IMR-90 (cell line): ENCODE results near the gene BCAP31. TPM values are rescaled to one million over a fixed set of nuclear protein-coding genes. Genes with fewer than 3 reads are reported as not detected.

Source experiments
- ATAC-seq: fragments of 200-7000 bp; cut with Tn5 transposase; 2 replicates; pipeline ENCODE4 v1.9.1; 2020; ENCODE audit warnings: low read depth, mild to moderate bottlenecking, moderate library complexity
- BruUV-seq: library from RNA; stranded (reverse); fragments of 400-500 nt; replicated peaks from 2 replicates; lab custom pipeline; 2021; lab: Mats Ljungman, UMichigan
- CTCF ChIA-PET: fragments of 300-600 bp; formaldehyde crosslinking; extraction: SDS; loops from one replicate; lab custom pipeline; 2021; ENCODE audit warnings: antibody characterized with exemption; lab: Yijun Ruan, JAX
- POLR2A ChIA-PET: fragments of 300-600 bp; sonication (Branson Sonifier 250); formaldehyde crosslinking; loops from one replicate; lab custom pipeline; 2022; ENCODE audit warnings: antibody characterized with exemption; ENCODE audit not compliant: unreplicated experiment; lab: Charles Lee
- DNase-seq: peaks from one replicate; pipeline ENCODE4 v3.0.0; 2013
- H2AFZ ChIP-seq: replicated peaks from 2 replicates; pipeline ENCODE3; 2013; ENCODE audit warnings: low read length, mild to moderate bottlenecking; ENCODE audit not compliant: poor library complexity
- H2AK5ac ChIP-seq: 2 replicates; pipeline ENCODE4 v1.6.1; 2013; ENCODE audit warnings: low read depth, low read length, inconsistent platforms
- H2AK9ac ChIP-seq: replicated peaks from 2 replicates; pipeline ENCODE3; 2013; ENCODE audit warnings: mild to moderate bottlenecking, low read depth, low read length, moderate library complexity; ENCODE audit not compliant: poor library complexity
- H2BK120ac ChIP-seq: 2 replicates; pipeline ENCODE4 v1.6.1; 2013; ENCODE audit warnings: low read depth, low read length, inconsistent platforms
- H2BK15ac ChIP-seq: 3 replicates; pipeline ENCODE4 v1.6.1; 2013; ENCODE audit warnings: low read depth, low read length, inconsistent platforms
- H2BK20ac ChIP-seq: 2 replicates; pipeline ENCODE4 v1.6.1; 2013; ENCODE audit warnings: low read depth, mild to moderate bottlenecking, inconsistent platforms, low read length, moderate library complexity
- H2BK5ac ChIP-seq: 2 replicates; pipeline ENCODE4 v1.6.1; 2013; ENCODE audit warnings: mild to moderate bottlenecking, low read depth, low read length, inconsistent platforms; ENCODE audit not compliant: poor library complexity, severe bottlenecking
- H3K14ac ChIP-seq: replicated peaks from 2 replicates; pipeline ENCODE4 v1.6.1; 2013; ENCODE audit warnings: low read depth, low read length, inconsistent platforms
- H3K18ac ChIP-seq: 2 replicates; pipeline ENCODE4 v1.6.1; 2013; ENCODE audit warnings: low read depth, low read length, control low read depth
- H3K23ac ChIP-seq: 2 replicates; pipeline ENCODE4 v1.6.1; 2013; ENCODE audit warnings: low read depth, low read length, inconsistent platforms
- H3K27ac ChIP-seq: 2 replicates; pipeline ENCODE4 v1.5.1; 2013; ENCODE audit warnings: mild to moderate bottlenecking, control low read depth, low read length; ENCODE audit not compliant: insufficient read depth
- H3K27me3 ChIP-seq: 2 replicates; pipeline ENCODE4 v1.6.1; 2013; ENCODE audit warnings: low read length; ENCODE audit not compliant: control insufficient read depth, insufficient read depth
- H3K36me3 ChIP-seq: 2 replicates; pipeline ENCODE4 v1.6.1; 2013; ENCODE audit warnings: low read length, mixed read lengths; ENCODE audit not compliant: control insufficient read depth, insufficient read depth
- H3K4ac ChIP-seq: 2 replicates; pipeline ENCODE4 v1.6.1; 2013; ENCODE audit warnings: low read depth, low read length, inconsistent platforms
- H3K4me1 ChIP-seq: 2 replicates; pipeline ENCODE4 v1.6.1; 2013; ENCODE audit warnings: low read length, mixed read lengths; ENCODE audit not compliant: control insufficient read depth, insufficient read depth
- H3K4me2 ChIP-seq: 2 replicates; pipeline ENCODE4 v1.6.1; 2013; ENCODE audit warnings: low read depth, mild to moderate bottlenecking, control low read depth, low read length, moderate library complexity
- H3K4me3 ChIP-seq: 2 replicates; pipeline ENCODE4 v1.5.1; 2013; ENCODE audit warnings: low read depth, mild to moderate bottlenecking, control low read depth, low read length, moderate library complexity; ENCODE audit not compliant: insufficient read depth
- H3K56ac ChIP-seq: 2 replicates; pipeline ENCODE4 v1.6.1; 2013; ENCODE audit warnings: low read length, inconsistent platforms; ENCODE audit not compliant: insufficient read depth; ENCODE audit errors: extremely low read depth
- H3K79me1 ChIP-seq, 2 experiments: 2 replicates each; pipeline ENCODE4 v1.6.1; 2013; ENCODE audit warnings: low read length in 2 of 2, inconsistent platforms in 1 of 2, low read depth in 1 of 2
- H3K9ac ChIP-seq: 2 replicates; pipeline ENCODE4 v1.6.1; 2013; ENCODE audit warnings: low read depth, low read length, control low read depth
- H3K9me1 ChIP-seq: 2 replicates; pipeline ENCODE4 v1.6.1; 2013; ENCODE audit warnings: low read length, inconsistent platforms; ENCODE audit not compliant: insufficient read depth
- H3K9me3 ChIP-seq: 2 replicates; pipeline ENCODE4 v1.6.1; 2013; ENCODE audit warnings: low read length; ENCODE audit not compliant: control insufficient read depth, insufficient read depth
- H4K20me1 ChIP-seq: 2 replicates; pipeline ENCODE4 v1.6.1; 2013; ENCODE audit warnings: low read length, inconsistent platforms; ENCODE audit not compliant: insufficient read depth
- H4K5ac ChIP-seq: 2 replicates; pipeline ENCODE4 v1.6.1; 2013; ENCODE audit warnings: mild to moderate bottlenecking, low read depth, low read length, control low read depth
- H4K8ac ChIP-seq, 2 experiments: 2 replicates each; pipeline ENCODE4 v1.6.1; 2013; ENCODE audit warnings: low read depth in 2 of 2, low read length in 2 of 2, control low read depth in 1 of 2, inconsistent platforms in 1 of 2
- H4K91ac ChIP-seq: 2 replicates; pipeline ENCODE4 v1.6.1; 2013; ENCODE audit warnings: low read depth, low read length, inconsistent platforms; ENCODE audit not compliant: insufficient read depth
- BHLHE40 ChIP-seq: fragments of 150-350 bp; IDR thresholded peaks from 2 replicates; pipeline ENCODE4 v1.6.1; 2016; ENCODE audit warnings: mild to moderate bottlenecking, low read depth, low read length
- CTCF ChIP-seq: conservative IDR thresholded peaks from 2 replicates; pipeline ENCODE4 v1.5.1; 2012; ENCODE audit warnings: mild to moderate bottlenecking, low read depth, low read length, improper control_type of control experiment
- MAZ ChIP-seq: IDR thresholded peaks from 2 replicates; pipeline ENCODE4 v1.6.1; 2012; ENCODE audit warnings: low read depth, mild to moderate bottlenecking, low read length, improper control_type of control experiment, moderate library complexity, borderline replicate concordance
- RAD21 ChIP-seq: IDR thresholded peaks from 2 replicates; pipeline ENCODE4 v1.6.1; 2012; ENCODE audit warnings: low read length, improper control_type of control experiment
- SMC3 ChIP-seq: fragments of 150-350 bp; IDR thresholded peaks from 2 replicates; pipeline ENCODE4 v1.6.1; 2016; ENCODE audit warnings: low read depth, mild to moderate bottlenecking, antibody characterized with exemption, low read length, moderate library complexity
- USF2 ChIP-seq: fragments of 150-350 bp; IDR thresholded peaks from 2 replicates; pipeline ENCODE4 v1.6.1; 2017; ENCODE audit warnings: mild to moderate bottlenecking, antibody characterized with exemption, low read length, low read depth
- WGBS, 2 experiments: methylation state at CpG; one replicate each; pipeline versions ENCODE4 v1.1.5 to v1.1.7; 2013; ENCODE audit warnings: missing lambda C conversion rate in 2 of 2; ENCODE audit not compliant: insufficient read length in 1 of 2; ENCODE audit errors: extremely low coverage in 2 of 2; 5-methylcytosine and 5-hydroxymethylcytosine counted together
- dilution Hi-C: fragments of 300-500 bp; cut with HindIII; formaldehyde crosslinking; loops from one replicate; pipeline ENCODE4 v1.14.3; 2018; ENCODE audit warnings: low sequenced_read_pairs; ENCODE audit not compliant: unreplicated experiment
- in situ Hi-C: fragments of 300-500 bp; cut with MboI; formaldehyde crosslinking; loops from 3 replicates; pipeline ENCODE4 v1.14.3; 2019; ENCODE audit warnings: low sequenced_read_pairs, inconsistent platforms, mixed read lengths
- intact Hi-C: fragments of 100-400 bp; cut with micrococcal nuclease; formaldehyde crosslinking; loops from 2 replicates; pipeline ENCODE4 v1.10.0; 2022
- polyA plus RNA-seq, 3 experiments: library from polyadenylated mRNA; depleted of rRNA; stranded (reverse); fragments of >200 nt; gene quantifications; 2 replicates each; pipeline ENCODE4 v1.2.3, GENCODE V29; 2012; ENCODE audit warnings: low replicate concordance in 1 of 3
- total RNA-seq: library from RNA; depleted of rRNA; stranded (reverse); fragments of >200 nt; gene quantifications from 2 replicates; pipeline ENCODE4 v1.2.3, GENCODE V29; 2012

BCAP31 gene
- total and polyA plus RNA-seq, 2 of the 4 experiments (the other 2 are of a cell fraction), result 125 to 244 TPM

- dilution Hi-C loops, result no loop called here
- intact Hi-C loops, result loop anchor here (5.0 kb wide), 2 partner anchors 637 to 727 kb away; no protein-coding TSS in a partner anchor
Observed at GRCh38 chrX:153669174-153669890, 54.9 kb downstream of the BCAP31 start.

More at GRCh38 chrX:153669174-153669890, 54.9 kb downstream of the BCAP31 start:
- no peak overlapping the region for H3K4me2 ChIP-seq
- H3K4me1 ChIP-seq, result no peaks in the 10 kb centered on the region
- H2BK15ac ChIP-seq, result no peak overlapping the region
- no peak overlapping the region for H3K4me3 ChIP-seq
- CTCF ChIA-PET, result interaction anchor here (1.1 kb wide), 1 partner anchor 130 kb away, joined by 3 read pairs; no protein-coding TSS in a partner anchor
- H3K27ac ChIP-seq, result no peak overlapping the region
- no peak overlapping the region for H2BK20ac ChIP-seq
- no peak overlapping the region for H3K4ac ChIP-seq
- H3K27me3 ChIP-seq, result peaks cover 28% of the 10 kb centered on the region
- no peak overlapping the region for H2AK5ac ChIP-seq
- no peak overlapping the region for H2AK9ac ChIP-seq
- BruUV-seq, result no TSS peak
- H4K5ac ChIP-seq, result no peak overlapping the region
- POLR2A ChIA-PET, result no interaction called here
- H3K9me1 ChIP-seq, result no peaks in the 10 kb centered on the region; the same call in 1 of the 2 replicates
- 24% methylated on average over 2 of the region's 17 CpGs; no CpG with 5 or more reads in 1 of the 2 experiments for WGBS, 2 experiments
- no peak overlapping the region for H3K14ac ChIP-seq
- no peaks in the 10 kb centered on the region for H3K79me1 ChIP-seq
- H2BK120ac ChIP-seq, result no peak overlapping the region
- no peaks in the 10 kb centered on the region; the same call in 1 of the 2 replicates for H4K20me1 ChIP-seq
- no peak overlapping the region for H4K91ac ChIP-seq
- peaks cover 6% of the 10 kb centered on the region for H3K9me3 ChIP-seq
- H4K8ac ChIP-seq, result no peak overlapping the region
- DNase-seq (no peak), ATAC-seq (peak; percentile 63)
- no peak overlapping the region for H3K23ac ChIP-seq
- no peaks in the 10 kb centered on the region for H3K36me3 ChIP-seq
- no peak overlapping the region for H3K9ac ChIP-seq
- H2AFZ ChIP-seq, result peak overlapping the region; percentile 72
- H2BK5ac ChIP-seq, result no peak overlapping the region
- in situ Hi-C loops, result loop anchor here (5.0 to 25.0 kb wide), 2 partner anchors 112 to 707 kb away; no protein-coding TSS in a partner anchor
- no peak overlapping the region for H3K56ac ChIP-seq
- TF ChIP-seq USF2 (no peak), CTCF (peak; percentile 52), RAD21 (0 out of 2 replicates have a peak, but pooled peaks have one; percentile 16), SMC3 (peak; percentile 22; the same call in 1 of the 2 replicates), BHLHE40 (no peak), MAZ (no peak)
- H3K18ac ChIP-seq, result no peak overlapping the region
